K562 (cell line): ENCODE results near the gene SORCS1. TPM values are rescaled to one million over a fixed set of nuclear protein-coding genes. Genes with fewer than 3 reads are reported as not detected.

Experiments
- C11orf30 ChIP-seq: fragments of 450-650 bp; IDR thresholded peaks from 2 replicates; pipeline ENCODE4 v1.6.1; 2016; ENCODE audit warnings: low read depth, mild to moderate bottlenecking
- KDM1A ChIP-seq, 2 experiments: fragments of 450-650 bp; IDR thresholded peaks; 2 replicates each; pipeline ENCODE4 v1.6.1; 2016; ENCODE audit warnings: mild to moderate bottlenecking in 2 of 2
- NCOA6 ChIP-seq: fragments of 450-650 bp; IDR thresholded peaks from 2 replicates; pipeline ENCODE4 v1.6.1; 2017; ENCODE audit warnings: mild to moderate bottlenecking
- SRF ChIP-seq, 2 experiments: fragments of 250-450, 450-650 bp in 1 of 2; sonication (Bioruptor Pico) in 1 of 2; sonication (generic) in 1 of 2; formaldehyde crosslinking; IDR thresholded peaks; 2 replicates each; pipeline versions ENCODE4 v1.5.0 to v1.5.1; 2020 to 2022; ENCODE audit warnings: mild to moderate bottlenecking in 1 of 2, missing genetic modification reagents in 1 of 2
- TARDBP ChIP-seq: fragments of 450-650 bp; IDR thresholded peaks from 2 replicates; pipeline ENCODE4 v1.6.1; 2016
- polyA plus RNA-seq, 8 experiments: library from polyadenylated mRNA; depleted of rRNA in 4 of 8; stranded (reverse) in 5 of 8; unstranded in 3 of 8; fragments of >200 nt; fragmentation: Nextera tagmentation in 2 of 8; fragmentation: Illumina TruSeq in 1 of 8; extraction: Ambion mirVana in 2 of 8; extraction: Trizol in 1 of 8; gene quantifications; 2 replicates each; pipeline versions ENCODE4 v1.2.1 to v1.2.3, GENCODE V29; 2011 to 2014; ENCODE audit warnings: inconsistent platforms in 1 of 8, missing spikeins in 1 of 8
- total RNA-seq, 7 experiments: library from RNA; depleted of rRNA in 6 of 7; stranded (reverse); fragments of >200 nt in 6 of 7; fragmentation: Illumina TruSeq in 2 of 7; extraction: Trizol in 2 of 7; gene quantifications; 2 replicates each; pipeline versions ENCODE4 v1.2.1 to v1.2.3, GENCODE V29; 2011 to 2021; ENCODE audit warnings: low replicate concordance in 1 of 7
- TF ChIP-seq, protein P1 (sequence below), 2 experiments: fragments of 450-650 bp; IDR thresholded peaks; 2 replicates each; pipeline ENCODE4 v1.6.1; 2016; ENCODE audit warnings: mild to moderate bottlenecking in 2 of 2, borderline replicate concordance in 1 of 2, low read depth in 1 of 2, moderate library complexity in 1 of 2

The SORCS1 gene
- total and polyA plus RNA-seq, 9 of the 15 experiments (the other 6 are each of a cell fraction or from before 2014, with no cell fraction given) = 1.5 to 3.9 (median 2.7) TPM

DNA sequence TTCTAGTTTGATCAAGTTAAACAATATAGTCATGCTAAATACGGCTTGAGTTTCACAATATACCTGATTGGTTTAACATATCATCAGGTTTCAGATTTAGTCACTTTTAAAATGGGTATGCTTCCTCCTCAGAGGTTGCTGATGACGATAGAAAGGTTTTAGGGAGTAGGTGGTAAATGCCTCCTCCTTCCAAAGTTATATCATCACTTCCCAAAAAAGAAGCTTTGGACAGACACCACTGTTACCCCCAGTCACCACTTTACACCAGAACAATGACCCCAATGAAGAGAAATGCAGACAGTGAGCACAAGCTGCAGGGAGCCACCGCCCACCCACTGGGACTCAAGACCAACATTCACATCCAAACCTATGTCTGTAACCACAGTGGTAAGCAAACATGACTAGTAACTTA is 244.6 kb downstream of the SORCS1 start (continued):
- TF ChIP-seq, protein P1, sequence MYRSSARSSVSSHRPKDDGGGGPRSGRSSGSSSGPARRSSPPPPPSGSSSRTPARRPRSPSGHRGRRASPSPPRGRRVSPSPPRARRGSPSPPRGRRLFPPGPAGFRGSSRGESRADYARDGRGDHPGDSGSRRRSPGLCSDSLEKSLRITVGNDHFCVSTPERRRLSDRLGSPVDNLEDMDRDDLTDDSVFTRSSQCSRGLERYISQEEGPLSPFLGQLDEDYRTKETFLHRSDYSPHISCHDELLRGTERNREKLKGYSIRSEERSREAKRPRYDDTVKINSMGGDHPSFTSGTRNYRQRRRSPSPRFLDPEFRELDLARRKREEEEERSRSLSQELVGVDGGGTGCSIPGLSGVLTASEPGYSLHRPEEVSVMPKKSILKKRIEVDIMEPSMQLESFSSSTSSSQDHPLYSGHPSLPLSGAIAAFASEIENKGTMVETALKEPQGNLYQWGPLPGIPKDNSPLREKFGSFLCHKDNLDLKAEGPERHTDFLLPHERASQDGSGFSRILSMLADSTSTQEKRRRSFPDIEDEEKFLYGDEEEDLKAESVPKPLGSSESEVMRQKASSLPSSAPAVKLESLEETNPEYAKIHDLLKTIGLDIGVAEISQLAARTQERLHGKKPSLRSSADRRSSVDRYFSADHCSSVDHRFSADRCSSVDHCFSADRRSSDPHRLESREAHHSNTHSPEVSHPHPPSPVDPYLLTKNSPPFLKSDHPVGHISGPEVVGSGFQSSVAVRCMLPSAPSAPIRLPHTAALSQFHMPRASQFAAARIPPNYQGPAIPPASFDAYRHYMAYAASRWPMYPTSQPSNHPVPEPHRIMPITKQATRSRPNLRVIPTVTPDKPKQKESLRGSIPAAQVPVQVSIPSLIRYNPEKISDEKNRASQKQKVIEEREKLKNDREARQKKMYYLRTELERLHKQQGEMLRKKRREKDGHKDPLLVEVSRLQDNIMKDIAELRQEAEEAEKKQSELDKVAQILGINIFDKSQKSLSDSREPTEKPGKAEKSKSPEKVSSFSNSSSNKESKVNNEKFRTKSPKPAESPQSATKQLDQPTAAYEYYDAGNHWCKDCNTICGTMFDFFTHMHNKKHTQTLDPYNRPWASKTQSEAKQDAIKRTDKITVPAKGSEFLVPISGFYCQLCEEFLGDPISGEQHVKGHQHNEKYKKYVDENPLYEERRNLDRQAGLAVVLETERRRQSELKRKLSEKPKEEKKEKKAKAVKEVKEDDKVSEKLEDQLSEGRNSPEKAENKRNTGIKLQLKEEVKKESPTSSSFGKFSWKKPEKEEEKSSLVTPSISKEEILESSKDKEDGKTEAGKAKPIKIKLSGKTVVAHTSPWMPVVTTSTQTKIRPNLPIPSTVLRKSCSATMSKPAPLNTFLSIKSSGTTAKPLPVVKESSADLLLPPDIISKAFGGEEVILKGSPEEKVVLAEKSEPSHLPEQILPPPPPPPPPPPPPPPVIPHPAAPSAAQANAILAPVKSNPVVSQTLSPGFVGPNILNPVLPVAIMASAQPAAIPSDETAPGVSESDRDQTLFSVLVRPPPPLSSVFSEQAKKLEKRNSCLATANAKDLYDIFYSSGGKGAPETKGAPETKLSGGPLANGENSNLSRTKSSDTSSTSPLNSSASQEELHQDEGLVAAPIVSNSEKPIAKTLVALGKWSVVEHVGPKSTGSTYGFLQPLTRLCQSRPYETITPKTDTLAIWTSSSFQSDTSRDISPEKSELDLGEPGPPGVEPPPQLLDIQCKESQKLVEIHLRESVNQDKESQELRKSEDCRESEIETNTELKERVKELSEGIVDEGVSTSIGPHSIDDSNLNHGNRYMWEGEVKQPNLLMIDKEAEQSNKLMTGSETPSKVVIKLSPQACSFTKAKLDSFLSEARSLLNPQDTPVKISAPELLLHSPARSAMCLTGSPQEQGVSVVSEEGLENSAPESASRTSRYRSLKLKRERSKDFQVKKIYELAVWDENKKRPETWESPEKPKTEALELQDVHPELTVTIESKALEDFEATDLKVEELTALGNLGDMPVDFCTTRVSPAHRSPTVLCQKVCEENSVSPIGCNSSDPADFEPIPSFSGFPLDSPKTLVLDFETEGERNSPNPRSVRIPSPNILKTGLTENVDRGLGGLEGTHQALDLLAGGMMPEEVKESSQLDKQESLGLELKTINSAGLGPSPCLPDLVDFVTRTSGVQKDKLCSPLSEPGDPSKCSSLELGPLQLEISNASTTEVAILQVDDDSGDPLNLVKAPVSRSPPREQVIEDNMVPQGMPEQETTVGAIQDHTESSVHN (IDR thresholded peaks at IDR 0.05; ENCODE audit: borderline replicate concordance in 1 of 2, low read depth in 1 of 2) = no peak
- TF ChIP-seq NCOA6 = no peak
- no peak for TF ChIP-seq TARDBP
- no peak for TF ChIP-seq C11orf30
- no peak for TF ChIP-seq KDM1A (IDR thresholded peaks at IDR 0.05)
- no peak for TF ChIP-seq SRF (CRISPR knock-in tag; IDR thresholded peaks at IDR 0.05)
